B cell (primary cell): ENCODE measurements around the gene MST1. TPM values are rescaled to one million over a fixed set of nuclear protein-coding genes. Genes with fewer than 3 reads are reported as not detected.

ENCODE experiments used
- ATAC-seq: fragments of 200-7000 bp; cut with Tn5 transposase; one replicate; pipeline ENCODE4 v1.10.0; 2021; ENCODE audit warnings: low read depth, mild to moderate bottlenecking, moderate number of reproducible peaks, moderate library complexity
- CTCF ChIA-PET: fragments of 350-600 bp; sonication (Branson Sonifier 250); formaldehyde crosslinking; loops from one replicate; lab custom pipeline; 2021; ENCODE audit warnings: antibody characterized with exemption, inconsistent platforms; lab: Charles Lee
- POLR2A ChIA-PET: fragments of 350-600 bp; sonication (Branson Sonifier 250); formaldehyde crosslinking; loops from one replicate; lab custom pipeline; 2021; ENCODE audit warnings: antibody characterized with exemption; lab: Charles Lee
- DNase-seq: peaks from one replicate; pipeline ENCODE4 v3.0.0; 2013
- H2AFZ ChIP-seq: 2 replicates; pipeline ENCODE4 v1.6.1; 2012; ENCODE audit warnings: mild to moderate bottlenecking, low read depth, low read length; ENCODE audit not compliant: insufficient read depth, poor library complexity, severe bottlenecking
- H3K27ac ChIP-seq, 2 donors: 1 replicate in 1 of 2; 2 replicates in 1 of 2; pipeline ENCODE4 v1.5.1; 2012 to 2013; ENCODE audit warnings: low read length in 2 of 2, mild to moderate bottlenecking in 2 of 2, moderate library complexity in 1 of 2
- H3K27me3 ChIP-seq, 4 experiments: fragments of 200-600 bp in 1 of 4; sonication (generic) in 1 of 4; replicated peaks in 1 of 4; 1 replicate in 2 of 4; 2 replicates in 2 of 4; pipeline versions ENCODE4 v1.6.1 to v1.7.0; 2013 to 2016; ENCODE audit warnings: low read length in 3 of 4, mild to moderate bottlenecking in 2 of 4, mixed read lengths in 1 of 4, moderate library complexity in 1 of 4; ENCODE audit not compliant: insufficient read depth in 4 of 4, control insufficient read depth in 3 of 4; ENCODE audit errors: control extremely low read depth in 1 of 4
- H3K36me3 ChIP-seq, 2 experiments: replicated peaks in 1 of 2; 1 replicate in 1 of 2; 2 replicates in 1 of 2; pipeline versions ENCODE4 v1.6.1 to v1.7.1; 2013; ENCODE audit warnings: low read length in 1 of 2; ENCODE audit not compliant: insufficient read depth in 2 of 2, control insufficient read depth in 1 of 2; ENCODE audit errors: control extremely low read depth in 1 of 2, extremely low read depth in 1 of 2
- H3K4me1 ChIP-seq, 2 donors: fragments of 200-600 bp in 1 of 2; sonication (generic) in 1 of 2; 1 replicate in 1 of 2; 2 replicates in 1 of 2; pipeline versions ENCODE4 v1.5.1 to v1.6.1; 2013 to 2017; ENCODE audit warnings: low read length in 2 of 2; ENCODE audit not compliant: control insufficient read depth in 2 of 2, insufficient read depth in 2 of 2
- H3K4me2 ChIP-seq: replicated peaks from 2 replicates; pipeline ENCODE3; 2012; ENCODE audit warnings: mild to moderate bottlenecking, low read depth, low read length; ENCODE audit not compliant: poor library complexity, severe bottlenecking
- H3K4me3 ChIP-seq, 5 experiments: fragments of 200-600 bp in 1 of 5; sonication (generic) in 1 of 5; 1 replicate in 3 of 5; 2 replicates in 2 of 5; pipeline versions ENCODE4 v1.5.1 to v1.7.0; 2011 to 2016; ENCODE audit warnings: low read length in 4 of 5, mild to moderate bottlenecking in 4 of 5, low read depth in 2 of 5, control low read depth in 1 of 5, moderate library complexity in 1 of 5; ENCODE audit not compliant: insufficient read depth in 1 of 5; ENCODE audit errors: control extremely low read depth in 1 of 5, extremely low read depth in 1 of 5
- H3K79me2 ChIP-seq: fragments of 200-600 bp; sonication (generic); one replicate; pipeline ENCODE4 v1.6.0; 2016; ENCODE audit warnings: low read length; ENCODE audit not compliant: control insufficient read depth, insufficient read depth
- H3K9ac ChIP-seq: fragments of 200-600 bp; sonication (generic); 2 replicates; pipeline ENCODE4 v1.6.1; 2017; ENCODE audit warnings: mild to moderate bottlenecking, low read length, moderate library complexity
- H3K9me3 ChIP-seq, 3 donors: one replicate each; pipeline versions ENCODE4 v1.6.1 to v1.7.1; 2013; ENCODE audit warnings: low read length in 2 of 3; ENCODE audit not compliant: control insufficient read depth in 2 of 3, insufficient read depth in 1 of 3; ENCODE audit errors: control extremely low read depth in 1 of 3
- H4K20me1 ChIP-seq: 2 replicates; pipeline ENCODE4 v1.6.0; 2012; ENCODE audit warnings: mild to moderate bottlenecking, low read length; ENCODE audit not compliant: insufficient read depth, control insufficient read depth, poor library complexity, severe bottlenecking
- H3K27ac Mint-ChIP-seq: one replicate; pipeline ENCODE4 v1.8.0; 2021; ENCODE audit warnings: mixed read lengths
- H3K27me3 Mint-ChIP-seq: one replicate; pipeline ENCODE4 v1.8.0; 2021; ENCODE audit warnings: mixed read lengths
- H3K4me1 Mint-ChIP-seq: one replicate; pipeline ENCODE4 v1.8.0; 2021; ENCODE audit warnings: mixed read lengths
- H3K4me3 Mint-ChIP-seq: one replicate; pipeline ENCODE4 v1.8.0; 2021; ENCODE audit warnings: mixed read lengths
- H3K9me3 Mint-ChIP-seq: one replicate; pipeline ENCODE4 v1.8.0; 2022; ENCODE audit warnings: mixed read lengths; ENCODE audit not compliant: insufficient read depth
- EZH2 ChIP-seq: IDR thresholded peaks from 2 replicates; pipeline ENCODE4 v1.6.1; 2012; ENCODE audit warnings: borderline replicate concordance, low read depth, mild to moderate bottlenecking, moderate library complexity, low read length; ENCODE audit not compliant: insufficient read depth, poor library complexity, severe bottlenecking
- WGBS: methylation state at CpG from one replicate; pipeline ENCODE4 v1.1.5; 2013; ENCODE audit warnings: missing lambda C conversion rate; ENCODE audit not compliant: insufficient coverage; 5-methylcytosine and 5-hydroxymethylcytosine counted together
- intact Hi-C: fragments of 100-400 bp; cut with micrococcal nuclease; formaldehyde crosslinking; loops from one replicate; pipeline ENCODE4 v1.10.0; 2022
- polyA plus RNA-seq: library from polyadenylated mRNA; depleted of rRNA; stranded (reverse); fragments of >200 nt; gene quantifications from 2 replicates; pipeline ENCODE4 v1.2.3, GENCODE V29; 2012
- total RNA-seq, 2 donors: library from RNA; stranded (reverse); fragments of 120-200 nt in 1 of 2; gene quantifications; 1 replicate in 1 of 2; 2 replicates in 1 of 2; pipeline versions ENCODE4 v1.2.3 to v1.2.4, GENCODE V29; 2013 to 2022
- TF ChIP-seq, protein P1 (sequence below): fragments of 200-600 bp; IDR thresholded peaks from one replicate; pipeline ENCODE4 v1.8.0; 2022; ENCODE audit warnings: antibody characterized with exemption, mild to moderate bottlenecking

MST1 gene
- total and polyA plus RNA-seq, 2 donors (not counting 1 experiment from before 2014, with no cell fraction given), result 14.5 to 26.4 TPM

GRCh38 chr3:49673121-49673714 is 16.1 kb downstream of the MST1 start:
- no peak for DNase-seq

More at GRCh38 chr3:49673121-49673714, 16.1 kb downstream of the MST1 start:
- Histone ChIP-seq H4K20me1 (peaks cover 15% of the 10 kb centered on the region), H3K4me2 (peak overlapping the region; percentile 92), H3K27me3 (no peaks in the 10 kb centered on the region), H3K4me1 (peaks cover 13 to 18% of the 10 kb centered on the region in 2 donors), H2AFZ (peak overlapping the region; percentile 92), H3K27ac (peak overlapping the region; percentile 86 to 94), H3K9me3 (peaks cover 0 to 5% (median 0%) of the 10 kb centered on the region in 3 donors), H3K79me2 (peaks cover 20% of the 10 kb centered on the region), H3K36me3 (peaks cover 0 to 24% of the 10 kb centered on the region in 2 experiments), H3K9ac (peak overlapping the region; percentile 77), H3K4me3 (peak overlapping the region; percentile 36 to 84 (median 73))
- POLR2A ChIA-PET, result interaction anchor here (0.6 to 0.7 kb wide), 2 partner anchors 17 to 133 kb away, joined by 3 to 6 read pairs; no protein-coding TSS in a partner anchor
- Mint-ChIP-seq H3K9me3 (no peaks in the 10 kb centered on the region), H3K4me3 (peak overlapping the region; percentile 99), H3K27ac (peak overlapping the region; percentile 98), H3K4me1 (peaks cover 30% of the 10 kb centered on the region), H3K27me3 (peaks cover 2% of the 10 kb centered on the region)
- intact Hi-C loops, result loop anchor here (2.0 to 5.0 kb wide), 4 partner anchors 256 to 564 kb away; partner anchors contain the start of genes GNAI2, MON1A, RHOA and TCTA
- 27% methylated on average over 16 of the region's 17 CpGs for WGBS
- ATAC-seq, result no peak
- TF ChIP-seq EZH2, result no peak
- TF ChIP-seq, protein P1, sequence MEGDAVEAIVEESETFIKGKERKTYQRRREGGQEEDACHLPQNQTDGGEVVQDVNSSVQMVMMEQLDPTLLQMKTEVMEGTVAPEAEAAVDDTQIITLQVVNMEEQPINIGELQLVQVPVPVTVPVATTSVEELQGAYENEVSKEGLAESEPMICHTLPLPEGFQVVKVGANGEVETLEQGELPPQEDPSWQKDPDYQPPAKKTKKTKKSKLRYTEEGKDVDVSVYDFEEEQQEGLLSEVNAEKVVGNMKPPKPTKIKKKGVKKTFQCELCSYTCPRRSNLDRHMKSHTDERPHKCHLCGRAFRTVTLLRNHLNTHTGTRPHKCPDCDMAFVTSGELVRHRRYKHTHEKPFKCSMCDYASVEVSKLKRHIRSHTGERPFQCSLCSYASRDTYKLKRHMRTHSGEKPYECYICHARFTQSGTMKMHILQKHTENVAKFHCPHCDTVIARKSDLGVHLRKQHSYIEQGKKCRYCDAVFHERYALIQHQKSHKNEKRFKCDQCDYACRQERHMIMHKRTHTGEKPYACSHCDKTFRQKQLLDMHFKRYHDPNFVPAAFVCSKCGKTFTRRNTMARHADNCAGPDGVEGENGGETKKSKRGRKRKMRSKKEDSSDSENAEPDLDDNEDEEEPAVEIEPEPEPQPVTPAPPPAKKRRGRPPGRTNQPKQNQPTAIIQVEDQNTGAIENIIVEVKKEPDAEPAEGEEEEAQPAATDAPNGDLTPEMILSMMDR, result no peak
- CTCF ChIA-PET, result interaction anchor here (0.6 to 5.0 kb wide), 3 partner anchors 46 to 134 kb away, joined by 3 to 161 read pairs (median 3); partner anchors contain the start of gene AMIGO3
